Uterus (tissue), 4 donors: ENCODE measurements around the gene PSMC3IP. TPM values are rescaled to one million over a fixed set of nuclear protein-coding genes. Genes with fewer than 3 reads are reported as not detected.
"Not testable (repeated sequence)": the region's sequence is repeated elsewhere in the genome, so short reads cannot be mapped to it uniquely, and the experiment has no call there.

ENCODE experiments used
- DNase-seq, 2 donors: peaks; one replicate each; pipeline ENCODE4 v3.0.0-alpha.2; 2019 to 2020
- H3K27ac ChIP-seq, 2 donors: fragments of 200-600 bp; sonication (generic); 1 replicate in 1 of 2; 2 replicates in 1 of 2; pipeline ENCODE4 v1.5.1; 2016 to 2018
- H3K27me3 ChIP-seq, 2 donors: fragments of 200-600 bp; sonication (generic); one replicate each; pipeline ENCODE4 v1.5.1; 2018 to 2019; ENCODE audit warnings: control low read depth in 1 of 2
- H3K36me3 ChIP-seq, 2 donors: fragments of 200-600 bp; sonication (generic); one replicate each; pipeline ENCODE4 v1.5.1; 2019; ENCODE audit warnings: control low read depth in 1 of 2
- H3K4me1 ChIP-seq, 2 donors: fragments of 200-600 bp; sonication (generic); one replicate each; pipeline ENCODE4 v1.5.1; 2018 to 2019; ENCODE audit warnings: control low read depth in 1 of 2
- H3K4me3 ChIP-seq, 2 donors: fragments of 200-600 bp; sonication (generic); 1 replicate in 1 of 2; 2 replicates in 1 of 2; pipeline ENCODE4 v1.5.1; 2018 to 2019; ENCODE audit warnings: mild to moderate bottlenecking in 1 of 2
- H3K9me3 ChIP-seq, 2 donors: fragments of 200-600 bp; sonication (generic); one replicate each; pipeline ENCODE4 v1.5.1; 2019; ENCODE audit warnings: control low read depth in 1 of 2
- POLR2A ChIP-seq, 2 donors: fragments of 450-650 bp; IDR thresholded peaks; one replicate each; pipeline ENCODE4 v1.6.1; 2016; ENCODE audit warnings: antibody characterized with exemption in 2 of 2, mild to moderate bottlenecking in 1 of 2, moderate library complexity in 1 of 2
- intact Hi-C: fragments of 100-400 bp; cut with DNase I; formaldehyde crosslinking; loops from one replicate; pipeline ENCODE4 v1.15.1; 2023; ENCODE audit warnings: low total_unique reads
- total RNA-seq, 4 donors: library from RNA; depleted of rRNA in 3 of 4; stranded (reverse); fragments of >200 nt in 3 of 4; gene quantifications; one replicate each; pipeline versions ENCODE4 v1.1.0 to v1.2.4, GENCODE V29; 2014 to 2023
- TF ChIP-seq, protein P1 (sequence below), 4 experiments: fragments of 200-600 bp in 2 of 4; fragments of 450-650 bp in 2 of 4; sonication (generic) in 2 of 4; IDR thresholded peaks; one replicate each; pipeline ENCODE4 v1.5.1; 2016 to 2019; ENCODE audit warnings: antibody characterized with exemption in 4 of 4, mild to moderate bottlenecking in 2 of 4, moderate library complexity in 1 of 4
- donor health status: DM: yes; HTN: yes; CAD: no.

Gene PSMC3IP
- total RNA-seq, 4 donors from 2014 or later: 2.8 to 16.5 (median 5.0) TPM

DNA sequence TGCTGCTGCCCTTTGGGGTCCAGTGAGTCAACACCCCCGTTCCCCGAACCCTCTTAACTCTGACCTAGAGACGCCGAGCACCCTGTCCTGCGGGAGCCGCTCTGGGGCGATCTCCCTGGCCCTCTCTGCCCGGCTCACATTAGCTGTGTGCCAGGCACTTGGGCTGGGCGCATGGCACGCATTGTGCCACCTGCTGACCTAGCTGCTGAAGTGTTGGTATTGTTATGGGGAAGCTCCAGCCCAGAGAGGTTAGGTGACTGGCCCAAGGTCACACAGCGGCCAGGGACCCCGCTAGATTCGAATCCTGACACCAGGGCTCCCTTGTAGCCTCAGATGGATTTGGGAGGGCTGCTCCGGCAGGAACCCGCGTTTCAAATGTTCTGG, 23.7 kb downstream of the PSMC3IP start:
- Histone ChIP-seq H3K36me3 (no peaks in the 10 kb centered on the region), H3K4me3 (peak overlapping the region; percentile 70 to 73), H3K4me1 (peaks cover 4 to 9% of the 10 kb centered on the region in 2 donors), H3K27ac (peak overlapping the region; percentile 84 to 87), H3K9me3 (no peaks in the 10 kb centered on the region), H3K27me3 (no peaks in the 10 kb centered on the region)
- no peak for DNase-seq
- intact Hi-C loops: no loop called here
- TF ChIP-seq POLR2A (IDR thresholded peaks at IDR 0.05): no peak
- TF ChIP-seq, protein P1, sequence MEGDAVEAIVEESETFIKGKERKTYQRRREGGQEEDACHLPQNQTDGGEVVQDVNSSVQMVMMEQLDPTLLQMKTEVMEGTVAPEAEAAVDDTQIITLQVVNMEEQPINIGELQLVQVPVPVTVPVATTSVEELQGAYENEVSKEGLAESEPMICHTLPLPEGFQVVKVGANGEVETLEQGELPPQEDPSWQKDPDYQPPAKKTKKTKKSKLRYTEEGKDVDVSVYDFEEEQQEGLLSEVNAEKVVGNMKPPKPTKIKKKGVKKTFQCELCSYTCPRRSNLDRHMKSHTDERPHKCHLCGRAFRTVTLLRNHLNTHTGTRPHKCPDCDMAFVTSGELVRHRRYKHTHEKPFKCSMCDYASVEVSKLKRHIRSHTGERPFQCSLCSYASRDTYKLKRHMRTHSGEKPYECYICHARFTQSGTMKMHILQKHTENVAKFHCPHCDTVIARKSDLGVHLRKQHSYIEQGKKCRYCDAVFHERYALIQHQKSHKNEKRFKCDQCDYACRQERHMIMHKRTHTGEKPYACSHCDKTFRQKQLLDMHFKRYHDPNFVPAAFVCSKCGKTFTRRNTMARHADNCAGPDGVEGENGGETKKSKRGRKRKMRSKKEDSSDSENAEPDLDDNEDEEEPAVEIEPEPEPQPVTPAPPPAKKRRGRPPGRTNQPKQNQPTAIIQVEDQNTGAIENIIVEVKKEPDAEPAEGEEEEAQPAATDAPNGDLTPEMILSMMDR (IDR thresholded peaks at IDR 0.05): no peak

DNA sequence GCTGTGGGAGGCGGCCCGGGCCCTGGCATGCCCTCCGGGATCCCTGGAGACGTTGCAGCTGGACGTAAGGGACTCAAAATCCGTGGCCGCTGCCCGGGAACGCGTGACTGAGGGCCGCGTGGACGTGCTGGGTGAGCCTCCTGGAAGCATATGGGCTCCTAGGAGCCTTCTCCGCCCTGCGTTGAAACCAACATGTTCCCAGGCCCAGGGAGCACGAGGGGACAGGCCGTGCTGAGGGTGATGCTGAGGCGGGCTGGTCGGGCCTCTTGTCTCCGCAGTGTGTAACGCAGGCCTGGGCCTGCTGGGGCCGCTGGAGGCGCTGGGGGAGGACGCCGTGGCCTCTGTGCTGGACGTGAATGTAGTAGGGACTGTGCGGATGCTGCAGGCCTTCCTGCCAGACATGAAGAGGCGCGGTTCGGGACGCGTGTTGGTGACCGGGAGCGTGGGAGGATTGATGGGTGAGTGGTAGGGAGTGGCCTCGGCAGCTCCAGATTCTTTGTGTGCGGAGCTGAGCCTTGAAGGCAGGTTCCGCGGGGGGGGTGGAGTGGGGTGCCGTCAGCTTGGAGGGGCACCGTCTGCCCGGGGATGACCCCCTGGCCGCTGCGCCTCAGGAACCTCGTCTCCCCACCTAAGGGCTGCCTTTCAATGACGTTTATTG, 24.2 kb downstream of the PSMC3IP start:
- Histone ChIP-seq H3K27ac (peak overlapping the region in 1 of 2 donors; percentile 87), H3K4me1 (peaks cover 4 to 9% of the 10 kb centered on the region in 2 donors)
- DNase-seq: peak in 1 of 2 donors; percentile 46

DNA sequence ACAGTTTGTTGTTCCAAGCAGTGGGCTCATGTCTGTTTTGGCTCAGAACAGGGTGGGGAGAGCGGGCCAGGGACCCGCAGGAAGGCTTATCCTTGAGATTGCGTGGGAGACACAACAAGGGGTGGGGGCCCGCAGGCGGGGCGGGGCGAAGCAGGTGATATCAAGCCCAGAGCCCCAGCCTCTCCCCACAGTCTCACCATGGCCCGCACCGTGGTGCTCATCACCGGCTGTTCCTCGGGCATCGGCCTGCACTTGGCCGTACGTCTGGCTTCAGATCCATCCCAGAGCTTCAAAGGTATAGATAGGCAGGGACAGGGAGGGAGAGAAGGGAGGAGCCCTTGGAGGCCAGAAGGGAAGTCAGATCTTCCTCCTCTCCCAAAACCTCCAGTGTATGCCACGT, 24.8 kb downstream of the PSMC3IP start, which contains the start of gene HSD17B1:
TSS of gene HSD17B1 (plus strand) at position 188 of the 400 bp plus-strand sequence. CDS start at position 199, 11 bp downstream.
- DNase-seq, H3K36me3 ChIP-seq, H3K27me3 ChIP-seq, H3K4me1 ChIP-seq, intact Hi-C loops, H3K9me3 ChIP-seq: not testable (repeated sequence)
- H3K27ac ChIP-seq: peak within 1 kb of the TSS; percentile 84 to 87
- peak within 1 kb of the TSS in 1 of 2 donors; percentile 70 for H3K4me3 ChIP-seq

More for the DNA sequence above, 24.2 kb downstream of the PSMC3IP start:
- Histone ChIP-seq H3K27me3 (no peaks in the 10 kb centered on the region), H3K36me3 (no peaks in the 10 kb centered on the region), H3K9me3 (no peaks in the 10 kb centered on the region), H3K4me3 (no peak overlapping the region)
- intact Hi-C loops: no loop called here
- TF ChIP-seq, protein P1 (IDR thresholded peaks at IDR 0.05): no peak
- TF ChIP-seq POLR2A (IDR thresholded peaks at IDR 0.05): no peak

DNA sequence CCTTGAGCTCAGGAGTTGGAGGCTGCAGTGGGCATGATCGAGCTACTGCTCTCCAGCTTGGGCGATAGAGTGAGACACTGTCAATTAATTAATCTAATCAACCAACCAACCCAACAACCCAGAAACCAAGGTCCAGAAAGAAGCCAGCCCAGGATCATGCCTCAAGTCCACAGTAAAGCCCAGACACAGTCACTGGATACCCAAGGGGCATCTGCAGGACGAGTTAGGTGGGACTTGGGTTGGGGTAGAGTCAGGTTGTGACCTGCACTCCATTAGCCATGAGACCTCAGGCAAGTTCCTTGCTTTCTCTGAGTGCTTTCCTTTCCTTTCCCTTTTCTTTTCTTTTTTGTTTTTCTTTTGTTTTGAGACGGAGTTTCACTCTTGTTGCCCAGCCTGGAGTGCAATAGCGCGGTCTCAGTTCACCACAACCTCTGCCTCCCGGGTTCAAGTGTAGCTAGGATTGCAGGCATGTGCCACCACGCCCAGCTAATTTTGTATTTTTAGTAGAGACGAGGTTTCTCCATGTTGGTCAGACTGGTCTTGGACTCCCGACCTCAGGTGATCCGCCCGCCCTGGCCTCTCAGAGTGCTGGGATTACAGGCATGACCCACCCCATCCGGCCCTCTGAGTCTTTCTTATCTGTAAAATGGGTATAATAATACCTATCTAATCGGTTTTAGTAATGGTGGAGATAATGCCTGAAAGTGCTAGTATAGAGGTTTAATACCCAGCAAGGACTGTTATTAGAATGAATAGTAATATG, 28.4 kb downstream of the PSMC3IP start:
- Histone ChIP-seq H3K9me3 (no peaks in the 10 kb centered on the region), H3K4me3 (no peak overlapping the region), H3K4me1 (peaks cover 4 to 9% of the 10 kb centered on the region in 2 donors), H3K27me3 (no peaks in the 10 kb centered on the region), H3K27ac (no peak overlapping the region), H3K36me3 (no peaks in the 10 kb centered on the region)
- no peak for DNase-seq
- intact Hi-C loops: no loop called here
- TF ChIP-seq, protein P1 (IDR thresholded peaks at IDR 0.05): no peak
- no peak for TF ChIP-seq POLR2A (IDR thresholded peaks at IDR 0.05)

DNA sequence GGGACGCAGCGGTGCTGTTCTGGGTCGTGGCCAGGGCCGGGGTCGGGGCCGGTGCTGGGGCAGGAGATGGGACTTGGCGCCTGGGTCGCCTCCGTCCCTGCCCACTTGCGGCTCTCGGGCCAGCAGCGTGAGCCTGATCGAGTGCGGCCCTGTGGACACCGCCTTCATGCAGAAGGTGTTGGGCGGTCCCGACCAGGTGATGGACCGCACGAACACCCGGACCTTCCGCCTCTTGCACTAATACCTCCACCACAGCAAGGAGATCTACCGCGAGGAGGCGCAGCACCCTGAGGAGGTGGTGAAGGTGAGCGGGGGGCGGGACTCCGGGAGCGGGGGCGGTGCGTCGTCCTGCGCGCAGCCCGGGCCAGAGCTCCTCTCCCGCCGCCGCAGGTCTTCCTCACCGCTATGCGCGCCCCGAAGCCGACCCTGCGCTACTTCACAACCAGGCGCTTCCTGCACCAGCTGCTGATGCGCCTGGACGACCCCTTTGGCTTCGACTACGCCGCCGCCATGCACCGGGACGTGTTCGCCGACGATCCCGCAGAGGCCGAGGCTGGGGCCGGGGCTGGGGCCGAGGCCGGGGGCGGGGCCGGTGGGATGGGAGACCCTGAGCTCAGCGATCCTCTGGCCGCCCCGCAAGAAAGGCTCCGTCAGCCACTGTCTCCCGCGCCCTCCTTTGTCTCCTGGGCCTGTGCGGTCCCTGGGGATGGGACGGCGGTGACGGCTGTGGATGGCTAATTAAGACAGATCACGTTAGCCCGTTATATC, 29.3 kb downstream of the PSMC3IP start:
- Histone ChIP-seq H3K4me3 (peak overlapping the region; percentile 7 to 8), H3K27me3 (no peaks in the 10 kb centered on the region), H3K36me3 (no peaks in the 10 kb centered on the region), H3K4me1 (peaks cover under 1 to 2% of the 10 kb centered on the region in 2 donors), H3K27ac (no peak overlapping the region), H3K9me3 (no peaks in the 10 kb centered on the region)
- intact Hi-C loops: no loop called here
- no peak for TF ChIP-seq POLR2A (IDR thresholded peaks at IDR 0.05)
- TF ChIP-seq, protein P1 (IDR thresholded peaks at IDR 0.05): peak in 3 of 4 experiments; percentile 19 to 50 (median 27)
- DNase-seq: peak in 1 of 2 donors; percentile 51
